SW 1271 (cell line): ENCODE data around the gene ATXN2.

Experiments used
- DNase-seq, 2 experiments: peaks; one replicate each; lab custom pipeline; 2025; lab: John Stamatoyannopoulos, UW

ATXN2 gene

GRCh38 chr12:111450676-111451075, 148.4 kb downstream of the ATXN2 start:
- no peak for DNase-seq

- no peak for DNase-seq
Observed at GRCh38 chr12:111448846-111449790, 150.0 kb downstream of the ATXN2 start.

GRCh38 chr12:111448266-111448830, 150.8 kb downstream of the ATXN2 start:
- no peak for DNase-seq

GRCh38 chr12:111447571-111448265, 151.4 kb downstream of the ATXN2 start:
- no peak for DNase-seq

GRCh38 chr12:111446631-111447570, 152.2 kb downstream of the ATXN2 start:
- no peak for DNase-seq

- peak in 1 of 2 experiments; percentile 52 for DNase-seq
Observed at GRCh38 chr12:111445726-111446581, 153.2 kb downstream of the ATXN2 start.

GRCh38 chr12:111444925-111445725, 154.0 kb downstream of the ATXN2 start:
- DNase-seq = no peak

GRCh38 chr12:111444314-111444924, 154.7 kb downstream of the ATXN2 start:
- no peak for DNase-seq

GRCh38 chr12:111443586-111443985, 155.5 kb downstream of the ATXN2 start:
- no peak for DNase-seq

GRCh38 chr12:111443086-111443485, 156.0 kb downstream of the ATXN2 start:
- DNase-seq = no peak

GRCh38 chr12:111442301-111443045, 156.6 kb downstream of the ATXN2 start:
- DNase-seq = no peak

GRCh38 chr12:111441107-111441928, 157.8 kb downstream of the ATXN2 start:
- DNase-seq = no peak

- no peak for DNase-seq
Observed at GRCh38 chr12:111440631-111441030, 158.5 kb downstream of the ATXN2 start.

GRCh38 chr12:111440152-111440551, 159.0 kb downstream of the ATXN2 start:
- no peak for DNase-seq

- DNase-seq = no peak
Observed at GRCh38 chr12:111439657-111440151, 159.4 kb downstream of the ATXN2 start.

GRCh38 chr12:111438481-111438880, 160.6 kb downstream of the ATXN2 start:
- DNase-seq = peak in 1 of 2 experiments; percentile 66

GRCh38 chr12:111437816-111438454, 161.2 kb downstream of the ATXN2 start:
- peak; percentile 57 to 66 for DNase-seq
